ENCODE measurements around the gene NECTIN4.

Gene NECTIN4

GRCh38 chr1:161021165-161021969 lies 68.0 kb downstream of the NECTIN4 start:
- peak; percentile 65 for DNase-seq

Data from cortex of kidney (tissue), 1 donor.